T-helper 9 cell (primary cell): ENCODE results near the gene GRIN3B.
"Not testable (repeated sequence)": the region's sequence is repeated elsewhere in the genome, so short reads cannot be mapped to it uniquely, and the experiment has no call there.

ENCODE experiments used
- DNase-seq: peaks from one replicate; pipeline ENCODE4 v3.0.0-alpha.2; 2020

The GRIN3B gene

DNA sequence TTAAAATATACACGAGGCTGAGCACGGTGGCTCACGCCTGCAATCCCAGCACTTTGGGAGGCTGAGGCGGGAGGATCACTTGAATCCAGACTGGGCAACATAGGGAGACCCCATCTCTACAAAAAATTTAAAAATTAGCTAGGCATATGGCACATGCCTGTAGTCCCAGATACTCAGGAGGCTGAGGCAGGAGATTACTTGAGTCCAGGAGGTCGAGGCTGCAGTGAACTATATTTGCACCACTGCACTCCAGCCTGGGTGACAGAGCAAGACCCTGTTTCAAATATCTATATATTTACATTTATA, 23.6 kb downstream of the GRIN3B start:
- DNase-seq = not testable (repeated sequence)

GRCh38 chr19:1025080-1025479, 24.9 kb downstream of the GRIN3B start:
- DNase-seq = not testable (repeated sequence)

DNA sequence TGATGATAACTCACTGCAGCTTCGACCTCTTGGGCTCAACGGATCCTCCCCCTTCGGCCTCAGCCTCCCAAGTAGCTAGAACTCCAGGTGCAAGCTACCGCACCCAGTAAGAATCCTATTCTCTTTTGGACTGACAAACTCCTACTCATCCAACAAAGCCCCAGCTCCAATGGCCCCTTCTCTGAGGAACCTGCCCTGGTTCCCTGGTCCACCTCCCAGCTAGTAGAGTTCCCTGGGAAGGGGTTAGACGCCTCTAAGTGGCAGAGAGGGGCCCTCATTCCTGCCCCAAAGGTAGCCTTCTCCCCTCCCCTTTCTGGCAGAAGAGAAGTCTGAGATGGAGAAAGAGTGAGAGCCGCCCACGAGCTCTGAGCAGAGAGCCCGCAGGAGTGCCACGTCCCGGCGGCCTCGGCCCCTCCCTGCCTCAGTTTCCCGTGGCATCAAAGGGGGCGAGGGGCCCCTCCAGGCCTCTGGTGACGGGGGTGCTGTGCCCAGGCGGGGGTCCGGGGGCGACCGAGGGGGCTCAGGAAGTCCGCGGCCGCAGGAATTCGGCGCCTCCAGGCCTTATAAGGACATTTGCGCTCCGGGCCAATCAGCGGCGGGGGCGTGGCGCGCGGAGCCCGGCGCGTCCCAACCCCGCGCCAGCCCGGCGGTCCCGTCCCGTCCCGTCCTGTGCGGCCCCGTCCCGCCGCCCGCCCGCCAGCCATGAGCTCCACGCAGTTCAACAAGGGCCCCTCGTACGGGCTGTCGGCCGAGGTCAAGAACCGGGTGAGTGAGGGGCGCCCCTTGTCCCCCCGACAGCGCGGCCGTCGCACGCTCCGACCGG, 26.0 kb downstream of the GRIN3B start, which contains the start of gene CNN2:
TSS of gene CNN2 (plus strand) at position 649 of the 823 bp plus-strand sequence. CDS start at position 703, 54 bp downstream.
- DNase-seq = peak; percentile 55

DNA sequence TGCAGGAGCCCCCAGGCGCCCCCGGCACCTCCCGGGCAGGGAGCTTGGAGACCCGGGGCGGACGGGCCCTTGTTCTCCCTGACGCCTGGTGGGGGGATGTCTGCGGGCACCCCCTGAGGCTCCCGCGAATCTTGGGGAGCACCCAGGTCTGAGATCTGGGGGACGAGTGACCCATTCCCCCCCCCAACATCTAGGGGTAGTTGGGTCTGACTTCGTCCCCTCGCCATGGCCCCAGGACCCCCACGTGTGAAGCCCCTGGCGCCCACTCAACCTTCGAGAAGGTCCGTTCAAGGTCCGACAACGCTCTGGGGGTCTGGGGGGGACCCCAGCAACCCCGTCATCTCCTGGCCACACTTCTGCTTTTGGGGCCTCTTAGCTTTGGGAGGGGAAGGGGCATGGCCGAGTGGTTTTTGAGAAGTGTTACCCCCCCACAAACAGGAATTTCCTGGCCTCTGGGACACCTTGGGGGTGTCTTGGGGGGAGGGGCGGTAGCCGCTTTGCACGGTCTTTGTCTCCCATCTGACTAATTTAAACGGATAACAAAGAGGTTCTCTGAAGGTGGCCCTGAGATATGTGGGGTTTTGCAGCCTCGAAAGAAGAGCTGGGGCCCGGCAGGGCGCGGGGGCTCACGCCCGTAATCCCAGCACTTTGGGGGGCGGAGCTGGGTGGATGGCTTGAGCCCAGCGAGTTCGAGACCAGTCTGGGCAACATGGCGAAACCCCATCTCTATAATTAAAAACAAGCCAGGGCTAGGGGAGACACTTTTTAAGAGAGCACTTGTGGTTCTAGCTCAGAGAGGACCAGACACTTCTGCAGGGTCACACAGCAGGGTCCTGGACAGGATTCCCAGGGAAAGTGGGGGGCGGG, 26.8 kb downstream of the GRIN3B start:
- no peak for DNase-seq

- DNase-seq = no peak
Observed at GRCh38 chr19:1027650-1028061, 27.4 kb downstream of the GRIN3B start.

GRCh38 chr19:1028062-1028926, 28.1 kb downstream of the GRIN3B start:
- DNase-seq = peak; percentile 56

DNA sequence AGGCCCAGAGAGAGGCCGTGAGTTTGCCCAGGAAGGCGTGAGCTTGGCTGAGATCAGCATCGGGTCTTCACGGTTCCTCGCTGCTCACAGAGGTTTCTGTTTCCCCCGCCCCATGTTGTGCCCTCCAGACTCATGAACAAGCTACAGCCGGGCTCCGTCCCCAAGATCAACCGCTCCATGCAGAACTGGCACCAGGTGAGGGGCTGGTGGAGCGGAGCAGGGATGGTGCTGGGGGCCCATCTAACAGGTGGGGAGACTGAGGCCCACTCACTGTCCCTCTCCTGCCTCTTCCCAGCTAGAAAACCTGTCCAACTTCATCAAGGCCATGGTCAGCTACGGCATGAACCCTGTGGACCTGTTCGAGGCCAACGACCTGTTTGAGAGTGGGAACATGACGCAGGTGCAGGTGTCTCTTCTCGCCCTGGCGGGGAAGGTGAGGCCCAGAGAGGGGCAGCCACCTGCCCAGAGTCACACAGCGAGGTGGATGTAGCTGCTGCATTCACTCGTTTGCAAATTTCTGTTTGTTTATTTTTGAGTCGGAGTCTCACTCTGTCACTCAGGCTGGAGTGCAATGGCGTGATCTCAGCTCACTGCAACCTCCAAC, 32.1 kb downstream of the GRIN3B start:
- DNase-seq = no peak

DNA sequence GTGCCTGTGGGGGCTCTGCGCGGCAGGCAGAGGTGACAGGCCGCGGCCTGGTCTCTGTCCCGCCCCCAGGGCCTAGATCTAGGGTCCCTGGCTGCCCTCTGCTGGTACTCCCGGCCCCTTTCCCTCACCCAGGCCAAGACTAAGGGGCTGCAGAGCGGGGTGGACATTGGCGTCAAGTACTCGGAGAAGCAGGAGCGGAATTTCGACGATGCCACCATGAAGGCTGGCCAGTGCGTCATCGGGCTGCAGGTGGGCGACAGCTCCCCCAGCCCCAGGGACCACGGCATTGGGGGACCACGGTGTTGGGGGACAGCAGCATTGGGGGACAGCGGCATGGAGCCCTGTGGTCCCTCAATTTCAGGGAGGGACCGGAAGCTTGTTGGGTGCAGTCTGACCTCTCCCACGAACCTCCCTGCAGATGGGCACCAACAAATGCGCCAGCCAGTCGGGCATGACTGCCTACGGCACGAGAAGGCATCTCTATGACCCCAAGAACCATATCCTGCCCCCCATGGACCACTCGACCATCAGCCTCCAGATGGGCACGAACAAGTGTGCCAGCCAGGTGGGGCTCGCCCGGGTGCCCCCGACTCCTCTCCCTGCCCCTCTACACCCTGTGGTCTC, 35.9 kb downstream of the GRIN3B start:
- DNase-seq = no peak

- DNase-seq = no peak
Observed at GRCh38 chr19:1037621-1038064, 37.4 kb downstream of the GRIN3B start.

- DNase-seq = no peak
Observed at GRCh38 chr19:1038978-1039645, 38.9 kb downstream of the GRIN3B start.

DNA sequence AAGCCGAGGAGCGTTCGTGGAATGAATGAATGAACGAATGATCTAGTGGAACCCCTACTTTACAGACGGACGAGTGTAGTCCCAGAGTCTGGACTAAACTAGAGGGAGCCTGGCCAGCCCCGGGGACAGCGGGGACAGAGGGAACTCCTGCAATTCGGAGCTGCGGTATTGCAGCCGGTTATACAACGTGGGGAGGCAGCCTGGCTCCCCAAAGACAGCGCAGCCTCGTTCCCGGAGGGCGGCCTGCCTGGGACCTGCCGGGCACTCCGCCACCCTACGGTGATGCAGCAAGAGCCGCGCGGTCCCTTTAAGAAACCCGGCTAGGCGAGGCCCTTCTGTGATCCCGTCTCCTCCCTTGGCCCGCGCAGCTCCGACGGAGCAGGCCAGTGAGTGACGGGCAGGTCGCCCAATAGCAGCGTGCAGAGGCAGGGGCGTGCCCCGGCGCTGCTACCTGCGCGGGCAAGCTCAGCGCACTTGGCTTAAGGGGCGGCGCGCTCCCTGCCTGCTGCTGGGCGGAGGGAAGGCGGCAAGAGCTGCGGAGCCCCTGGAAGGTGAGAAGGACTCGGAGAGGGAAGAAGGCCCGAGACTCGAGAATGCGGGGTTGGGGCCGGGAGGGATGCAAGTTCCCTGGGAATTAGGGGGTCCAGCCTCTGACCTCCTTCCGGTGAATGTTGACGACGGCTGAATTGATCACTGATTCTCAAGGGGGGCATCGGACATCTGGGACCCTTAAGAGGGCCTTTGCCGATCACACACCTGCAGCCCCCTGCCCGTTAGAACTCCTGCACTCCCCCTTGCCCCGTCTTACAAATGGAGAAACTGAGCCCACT, 39.6 kb downstream of the GRIN3B start, which contains the start of gene ABCA7:
TSS of gene ABCA7 (plus strand) at position 462 of the 830 bp plus-strand sequence. CDS start 1,255 bp downstream, outside the sequence.
- DNase-seq = peak; percentile 99

- peak; percentile 83 for DNase-seq
Observed at GRCh38 chr19:1040476-1041271, 40.5 kb downstream of the GRIN3B start.

- DNase-seq = no peak
Observed at GRCh38 chr19:1041272-1041834, 41.1 kb downstream of the GRIN3B start.

DNA sequence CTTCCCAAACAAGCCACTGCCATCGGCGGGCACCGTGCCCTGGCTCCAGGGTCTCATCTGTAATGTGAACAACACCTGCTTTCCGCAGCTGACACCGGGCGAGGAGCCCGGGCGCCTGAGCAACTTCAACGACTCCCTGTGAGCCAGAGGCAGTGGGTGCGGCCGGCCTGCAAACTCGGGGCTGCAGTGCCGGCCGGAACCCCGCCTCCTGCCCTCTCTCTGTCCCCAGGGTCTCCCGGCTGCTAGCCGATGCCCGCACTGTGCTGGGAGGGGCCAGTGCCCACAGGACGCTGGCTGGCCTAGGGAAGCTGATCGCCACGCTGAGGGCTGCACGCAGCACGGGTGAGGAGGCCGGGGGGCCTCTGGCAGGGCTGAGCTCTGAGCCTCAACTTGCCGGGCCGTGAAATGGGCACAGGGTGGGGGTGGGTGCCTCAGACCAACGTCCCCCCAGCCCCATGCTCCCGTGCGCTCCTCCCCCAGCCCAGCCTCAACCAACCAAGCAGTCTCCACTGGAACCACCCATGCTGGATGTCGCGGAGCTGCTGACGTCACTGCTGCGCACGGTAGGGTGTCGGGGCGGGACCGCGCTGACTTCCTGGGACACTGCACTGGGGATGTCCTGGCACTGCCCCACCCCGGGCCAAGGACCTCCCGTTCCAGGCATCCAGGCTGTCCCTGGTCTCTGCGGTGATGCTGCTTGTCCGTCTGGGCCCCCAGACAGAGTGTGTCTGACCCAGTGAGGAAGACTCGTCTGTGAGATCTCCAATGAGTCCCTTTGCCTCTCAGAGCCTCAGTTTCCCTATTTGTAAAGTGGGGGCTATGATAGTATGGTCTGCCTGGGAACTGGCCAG, 41.8 kb downstream of the GRIN3B start:
- no peak for DNase-seq

DNA sequence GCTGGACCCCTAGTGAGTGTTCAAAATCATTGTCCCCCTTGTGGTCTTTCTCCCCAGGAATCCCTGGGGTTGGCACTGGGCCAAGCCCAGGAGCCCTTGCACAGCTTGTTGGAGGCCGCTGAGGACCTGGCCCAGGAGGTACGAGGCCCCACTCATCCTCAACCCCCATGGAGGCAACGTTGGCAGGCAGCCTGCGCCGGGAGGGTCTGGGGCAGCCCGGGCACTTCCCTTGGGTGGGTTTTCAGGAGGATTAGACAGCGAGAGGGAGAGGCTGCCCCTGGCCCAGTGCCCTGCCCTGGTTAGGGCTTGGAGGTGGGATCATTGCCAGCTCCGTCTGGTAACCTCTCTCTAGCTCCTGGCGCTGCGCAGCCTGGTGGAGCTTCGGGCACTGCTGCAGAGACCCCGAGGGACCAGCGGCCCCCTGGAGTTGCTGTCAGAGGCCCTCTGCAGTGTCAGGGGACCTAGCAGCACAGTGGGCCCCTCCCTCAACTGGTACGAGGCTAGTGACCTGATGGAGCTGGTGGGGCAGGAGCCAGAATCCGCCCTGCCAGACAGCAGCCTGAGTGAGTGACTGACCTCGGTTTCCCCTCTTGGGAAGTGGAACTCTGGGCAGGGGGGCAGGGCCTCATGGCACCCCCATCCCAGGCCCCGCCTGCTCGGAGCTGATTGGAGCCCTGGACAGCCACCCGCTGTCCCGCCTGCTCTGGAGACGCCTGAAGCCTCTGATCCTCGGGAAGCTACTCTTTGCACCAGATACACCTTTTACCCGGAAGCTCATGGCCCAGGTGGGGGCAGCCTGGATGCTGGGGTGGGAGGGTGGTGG, 42.7 kb downstream of the GRIN3B start:
- DNase-seq = no peak

DNA sequence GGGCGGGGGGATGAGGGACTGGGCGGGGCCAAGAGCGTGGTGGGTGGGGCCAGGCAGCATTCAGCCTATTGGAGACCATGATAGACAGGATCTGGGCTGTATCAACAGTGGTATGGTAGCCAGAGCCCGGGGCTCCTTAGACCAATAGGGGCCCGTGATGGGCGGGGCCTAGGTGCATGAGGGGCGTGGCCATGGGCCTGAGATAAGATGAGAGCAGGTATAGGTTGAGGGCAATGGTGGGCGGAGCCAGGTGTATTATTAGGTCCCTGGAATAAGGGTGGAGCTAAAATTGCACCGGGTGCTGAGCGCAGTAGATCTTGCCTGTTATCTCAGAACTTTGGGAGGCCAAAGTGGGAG, 45.0 kb downstream of the GRIN3B start:
- DNase-seq = peak; percentile 54

GRCh38 chr19:1046117-1046626, 46.0 kb downstream of the GRIN3B start:
- DNase-seq = no peak
